ENCODE data around the gene DDX24. TPM values are rescaled to one million over a fixed set of nuclear protein-coding genes. Genes with fewer than 3 reads are reported as not detected.

DDX24 gene
- total RNA-seq, 1 experiment from 2014 or later, result 40.4 TPM

- Histone ChIP-seq H3K79me2 (ENCODE audit: low read depth) (no peaks in the 10 kb centered on the region), H3K27me3 (ENCODE audit: insufficient read depth, low read depth) (0 out of 2 replicates have a peak, but pooled peaks cover 2% of the 10 kb centered on the region), H2AFZ (no peak overlapping the region), H3K4me1 (replicated peaks; ENCODE audit: insufficient read depth) (no peaks in the 10 kb centered on the region), H3K9me2 (ENCODE audit: insufficient read depth) (no peaks in the 10 kb centered on the region), H4K20me1 (ENCODE audit: insufficient read depth) (no peaks in the 10 kb centered on the region), H3K4me2 (no peak overlapping the region), H3K4me3 (no peak overlapping the region), H3K27ac (no peak overlapping the region), H3K36me3 (ENCODE audit: low read depth) (no peaks in the 10 kb centered on the region), H3K9me3 (ENCODE audit: insufficient read depth, low read depth) (no peaks in the 10 kb centered on the region), H3F3A (ENCODE audit: insufficient read depth, low read depth) (no peaks in the 10 kb centered on the region)
- ChIA-PET CTCF (no interaction called here), POLR2A (ENCODE audit: unreplicated experiment) (no interaction called here)
- intact Hi-C loops (cut with micrococcal nuclease; ENCODE audit: unreplicated experiment), result no loop called here
- no peak for DNase-seq
- no peak for TF ChIP-seq EZH2 (IDR thresholded peaks at IDR 0.05; ENCODE audit: low read depth)
- no peak for TF ChIP-seq CTCF (conservative IDR thresholded peaks at IDR 0.05)
- BruUV-seq (replicated peaks), result no TSS peak
Measured at GRCh38 chr14:94113490-94113889, 32.5 kb upstream of the DDX24 start.

DNA sequence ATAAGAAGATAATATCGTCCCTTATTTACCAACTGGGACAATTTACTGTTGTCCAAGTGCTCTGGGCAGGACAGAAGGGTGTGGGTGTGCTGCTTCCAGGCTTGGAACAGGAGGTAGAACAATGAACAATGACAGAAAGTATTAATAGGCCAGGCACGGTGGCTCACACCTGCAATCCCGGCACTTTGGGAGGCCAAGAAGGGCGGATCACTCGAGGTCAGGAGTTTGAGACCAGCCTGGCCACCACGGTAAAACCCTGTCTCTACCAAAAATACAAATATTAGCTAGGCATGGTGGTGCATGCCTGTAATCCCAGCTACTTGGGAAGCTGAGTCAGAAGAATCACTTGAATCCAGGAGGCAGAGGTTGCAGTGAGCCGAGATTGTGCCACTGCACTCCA lies 32.1 kb upstream of the DDX24 start:
- DNase-seq, result no peak
- 0 out of 2 replicates have a peak, but pooled peaks cover 2% of the 10 kb centered on the region for H3K27me3 ChIP-seq (ENCODE audit: insufficient read depth, low read depth)
- no peaks in the 10 kb centered on the region for H3K9me3 ChIP-seq (ENCODE audit: insufficient read depth, low read depth)
- intact Hi-C loops (cut with micrococcal nuclease; ENCODE audit: unreplicated experiment), result no loop called here
- H3K4me3 ChIP-seq, result no peak overlapping the region
- no peak overlapping the region for H2AFZ ChIP-seq
- no peak overlapping the region for H3K27ac ChIP-seq
- ChIA-PET CTCF (no interaction called here), POLR2A (ENCODE audit: unreplicated experiment) (no interaction called here)
- no peaks in the 10 kb centered on the region for H3K79me2 ChIP-seq (ENCODE audit: low read depth)
- no TSS peak for BruUV-seq (replicated peaks)
- TF ChIP-seq EZH2 (IDR thresholded peaks at IDR 0.05; ENCODE audit: low read depth) (no peak), CTCF (conservative IDR thresholded peaks at IDR 0.05) (no peak)
- no peaks in the 10 kb centered on the region for H3F3A ChIP-seq (ENCODE audit: insufficient read depth, low read depth)
- H3K4me2 ChIP-seq, result no peak overlapping the region
- H4K20me1 ChIP-seq (ENCODE audit: insufficient read depth), result no peaks in the 10 kb centered on the region
- no peaks in the 10 kb centered on the region for H3K36me3 ChIP-seq (ENCODE audit: low read depth)
- H3K4me1 ChIP-seq (replicated peaks; ENCODE audit: insufficient read depth), result no peaks in the 10 kb centered on the region
- no peaks in the 10 kb centered on the region for H3K9me2 ChIP-seq (ENCODE audit: insufficient read depth)

DNA sequence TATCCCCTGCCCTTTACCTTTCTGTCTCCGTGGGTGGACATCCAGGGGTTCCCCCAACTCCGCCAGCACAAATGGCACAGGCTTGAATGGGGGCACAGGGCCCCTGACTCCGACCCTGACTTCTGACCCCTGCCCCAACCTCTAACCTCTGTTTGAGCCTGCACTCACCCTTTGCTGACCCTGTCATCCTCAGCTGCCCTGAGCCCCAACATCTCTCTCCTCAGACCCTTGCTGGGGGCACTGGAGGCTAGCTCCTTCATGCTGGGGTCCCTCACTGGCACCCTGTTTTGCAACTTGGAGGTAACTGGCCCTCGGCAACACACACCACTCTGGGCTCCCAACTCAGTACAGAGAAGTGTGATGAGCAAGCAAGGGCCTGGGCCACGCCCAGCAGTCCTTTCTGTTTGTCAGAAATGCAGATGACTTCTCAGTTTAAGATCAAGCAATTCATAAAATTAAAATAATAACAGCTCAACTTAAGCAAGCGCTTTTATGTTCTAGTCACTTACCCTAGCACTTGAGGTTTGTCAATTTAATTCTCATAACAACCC lies 31.6 kb upstream of the DDX24 start:
- Histone ChIP-seq H3K36me3 (ENCODE audit: low read depth) (no peaks in the 10 kb centered on the region), H3K4me3 (no peak overlapping the region), H2AFZ (no peak overlapping the region), H3K9me3 (ENCODE audit: insufficient read depth, low read depth) (no peaks in the 10 kb centered on the region), H3K4me1 (replicated peaks; ENCODE audit: insufficient read depth) (no peaks in the 10 kb centered on the region), H4K20me1 (ENCODE audit: insufficient read depth) (no peaks in the 10 kb centered on the region), H3K27me3 (ENCODE audit: insufficient read depth, low read depth) (0 out of 2 replicates have a peak, but pooled peaks cover 2% of the 10 kb centered on the region), H3K27ac (no peak overlapping the region), H3K9me2 (ENCODE audit: insufficient read depth) (no peaks in the 10 kb centered on the region), H3F3A (ENCODE audit: insufficient read depth, low read depth) (no peaks in the 10 kb centered on the region), H3K4me2 (no peak overlapping the region), H3K79me2 (ENCODE audit: low read depth) (no peaks in the 10 kb centered on the region)
- no peak for DNase-seq
- CTCF ChIA-PET, result no interaction called here
- intact Hi-C loops (cut with micrococcal nuclease; ENCODE audit: unreplicated experiment), result no loop called here
- TF ChIP-seq CTCF (conservative IDR thresholded peaks at IDR 0.05), result no peak
- POLR2A ChIA-PET (ENCODE audit: unreplicated experiment), result no interaction called here
- BruUV-seq (replicated peaks), result no TSS peak
